CD4-positive, alpha-beta T cell treated with Interleukin-4 for 4 hours (primary cell): ENCODE results near the gene ACSS3.
"Not testable (repeated sequence)": the region's sequence is repeated elsewhere in the genome, so short reads cannot be mapped to it uniquely, and the experiment has no call there.

Experiments
- DNase-seq: peaks from one replicate; pipeline ENCODE4 v3.0.0-alpha.2; 2020

Gene ACSS3

GRCh38 chr12:81094718-81095360 is 17.0 kb downstream of the ACSS3 start:
- DNase-seq: no peak

- DNase-seq: no peak
These were observed 17.8 kb downstream of the ACSS3 start for GRCh38 chr12:81095501-81096232.

GRCh38 chr12:81105687-81106086 is 27.8 kb downstream of the ACSS3 start:
- no peak for DNase-seq

GRCh38 chr12:81114226-81114625 is 36.3 kb downstream of the ACSS3 start:
- DNase-seq: no peak

GRCh38 chr12:81119069-81119468 is 41.2 kb downstream of the ACSS3 start:
- not testable (repeated sequence) for DNase-seq

- DNase-seq: no peak
These were observed 43.1 kb downstream of the ACSS3 start for GRCh38 chr12:81120961-81121360.

GRCh38 chr12:81123611-81124010 is 45.7 kb downstream of the ACSS3 start:
- no peak for DNase-seq

- DNase-seq: no peak
These were observed 47.8 kb downstream of the ACSS3 start for GRCh38 chr12:81125691-81126090.

- DNase-seq: no peak
These were observed 51.2 kb downstream of the ACSS3 start for GRCh38 chr12:81128930-81129554.

GRCh38 chr12:81136519-81136918 is 58.6 kb downstream of the ACSS3 start:
- DNase-seq: no peak

- no peak for DNase-seq
These were observed 59.9 kb downstream of the ACSS3 start for GRCh38 chr12:81137801-81138200.

GRCh38 chr12:81141217-81141616 is 63.3 kb downstream of the ACSS3 start:
- DNase-seq: no peak

- DNase-seq: no peak
These were observed 65.2 kb downstream of the ACSS3 start for GRCh38 chr12:81143057-81143456.

- no peak for DNase-seq
These were observed 68.6 kb downstream of the ACSS3 start for GRCh38 chr12:81146228-81147225.

GRCh38 chr12:81147292-81147919 is 69.5 kb downstream of the ACSS3 start:
- no peak for DNase-seq

GRCh38 chr12:81150382-81150781 is 72.5 kb downstream of the ACSS3 start:
- DNase-seq: no peak

GRCh38 chr12:81159856-81160255 is 82.0 kb downstream of the ACSS3 start:
- DNase-seq: no peak

GRCh38 chr12:81161680-81162079 is 83.8 kb downstream of the ACSS3 start:
- no peak for DNase-seq

GRCh38 chr12:81162391-81163136 is 84.7 kb downstream of the ACSS3 start:
- DNase-seq: no peak

- no peak for DNase-seq
These were observed 86.9 kb downstream of the ACSS3 start for GRCh38 chr12:81164827-81165226.

- DNase-seq: no peak
These were observed 88.9 kb downstream of the ACSS3 start for GRCh38 chr12:81166790-81167189.

- DNase-seq: no peak
These were observed 89.8 kb downstream of the ACSS3 start for GRCh38 chr12:81167694-81168093.
